NCI-H2227 treated with DMSO at 0.1 percent for 48 hours (cell line): ENCODE measurements around the gene PRR23E.

ENCODE experiments used
- DNase-seq: peaks from one replicate; lab custom pipeline; 2025; lab: John Stamatoyannopoulos, UW

PRR23E gene

GRCh38 chr3:127165036-127165435, 27.9 kb upstream of the PRR23E start:
- no peak for DNase-seq

- DNase-seq: no peak
Measured at GRCh38 chr3:127165694-127166485, 27.0 kb upstream of the PRR23E start.

DNA sequence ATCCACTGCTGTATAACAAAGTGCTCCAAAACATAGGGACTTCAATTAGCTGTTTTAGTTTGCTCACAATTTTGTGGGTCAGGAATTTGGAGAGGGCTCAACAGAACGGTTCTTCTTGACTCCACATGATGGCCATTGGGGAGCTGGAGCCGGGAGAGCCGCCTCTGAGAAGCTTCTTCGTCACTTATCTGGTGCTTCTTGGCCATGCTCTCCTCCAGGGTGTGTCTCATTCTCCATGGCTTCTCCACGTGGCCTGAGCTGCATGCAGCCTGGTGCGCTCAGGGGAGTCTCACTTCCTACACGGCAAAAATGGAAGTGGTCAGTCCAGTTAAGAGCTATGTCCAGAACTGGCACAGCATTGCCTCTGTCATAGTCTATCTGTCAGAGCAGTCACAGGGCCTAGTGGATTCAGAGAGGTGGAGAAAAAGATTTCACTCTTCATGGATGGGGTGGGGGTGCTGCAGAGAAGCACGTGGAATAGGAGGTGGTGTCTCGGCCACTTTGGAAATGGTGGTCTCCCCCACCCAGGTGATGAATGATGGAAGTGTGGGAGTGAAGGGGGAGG, 26.3 kb upstream of the PRR23E start:
- DNase-seq: no peak

GRCh38 chr3:127167315-127168043, 25.5 kb upstream of the PRR23E start:
- DNase-seq: no peak

DNA sequence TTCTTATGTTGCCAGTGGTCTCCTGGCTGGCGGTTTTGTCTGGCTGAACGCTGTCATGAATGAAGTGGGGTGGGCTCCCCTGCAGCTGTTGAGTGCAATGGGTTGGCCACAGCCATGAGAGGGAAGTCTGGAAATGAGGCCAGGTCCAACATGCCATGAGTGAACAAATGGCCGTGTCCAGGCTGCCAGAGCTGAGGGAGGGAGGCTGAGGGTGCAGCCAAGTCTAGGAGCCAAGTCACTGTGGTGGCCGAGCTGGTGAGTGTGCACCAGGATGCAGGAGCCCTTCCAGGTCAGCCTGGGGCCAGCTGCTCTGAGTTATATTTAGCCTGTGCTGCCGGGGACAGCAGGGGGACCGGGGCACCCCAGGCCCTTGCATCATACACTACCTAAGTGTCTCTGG, 24.7 kb upstream of the PRR23E start:
- no peak for DNase-seq

DNA sequence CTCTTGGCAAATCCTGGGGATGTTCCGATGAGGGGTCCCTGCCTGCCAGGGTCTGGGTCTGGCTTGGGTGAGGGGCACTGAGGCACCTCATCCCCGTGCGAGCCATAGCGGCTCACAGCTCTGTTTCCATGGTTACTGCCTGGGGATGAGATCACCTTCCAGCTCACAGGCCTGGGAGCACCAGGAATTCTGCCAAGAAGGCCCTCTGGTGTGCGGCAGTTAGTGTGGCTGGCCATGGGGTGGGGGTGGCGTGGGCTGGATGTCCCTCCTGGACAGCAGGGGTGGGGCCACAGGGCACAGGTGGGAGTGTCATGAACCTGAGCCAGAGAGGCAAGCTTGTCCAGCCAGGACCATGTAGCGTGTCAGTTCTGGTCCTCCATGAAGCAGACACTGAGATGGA, 22.1 kb upstream of the PRR23E start:
- DNase-seq: no peak

DNA sequence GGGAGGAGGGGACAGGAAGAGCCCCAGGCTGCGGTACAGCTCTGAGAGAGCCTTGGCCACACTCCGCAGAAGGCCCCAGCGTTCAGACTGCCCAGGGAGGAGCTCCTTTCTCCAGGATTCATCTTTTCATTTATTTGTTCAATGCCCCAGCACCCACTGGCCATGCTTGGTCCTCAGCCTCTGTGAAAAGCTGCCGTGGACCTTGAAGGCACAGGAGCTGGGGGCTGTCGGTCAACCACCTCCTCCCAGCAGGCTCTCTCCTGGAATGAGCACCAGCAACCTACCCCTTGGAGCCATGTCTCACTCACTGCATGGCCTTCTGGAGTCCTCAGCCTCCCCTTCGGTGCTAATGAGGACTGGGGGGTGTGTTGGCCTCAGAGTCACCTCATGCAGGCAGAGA, 21.6 kb upstream of the PRR23E start:
- no peak for DNase-seq

- no peak for DNase-seq
Measured at GRCh38 chr3:127171721-127172120, 21.2 kb upstream of the PRR23E start.

DNA sequence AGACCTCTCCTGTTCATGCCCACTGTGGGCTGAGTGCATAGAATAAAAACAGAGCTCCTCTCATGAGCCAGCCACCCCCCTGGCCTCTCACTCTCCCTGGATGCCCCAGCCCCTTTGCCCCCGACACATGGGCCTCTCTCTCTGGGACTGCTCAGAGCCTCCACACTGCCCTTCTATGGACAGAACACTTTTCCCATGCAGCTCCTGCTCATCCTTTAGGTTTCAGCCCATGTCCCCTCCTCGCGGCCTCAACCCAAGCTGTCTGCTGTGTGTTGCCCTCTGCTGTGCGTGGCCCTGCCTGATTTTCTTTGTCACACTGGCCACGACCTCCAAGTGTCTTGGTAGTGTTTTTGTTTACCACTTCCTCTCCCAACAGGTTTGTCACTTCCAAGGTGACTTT, 20.7 kb upstream of the PRR23E start:
- DNase-seq: no peak

- DNase-seq: peak; percentile 51
Measured at GRCh38 chr3:127172781-127173515, 20.0 kb upstream of the PRR23E start.

- no peak for DNase-seq
Measured at GRCh38 chr3:127173516-127174166, 19.3 kb upstream of the PRR23E start.

DNA sequence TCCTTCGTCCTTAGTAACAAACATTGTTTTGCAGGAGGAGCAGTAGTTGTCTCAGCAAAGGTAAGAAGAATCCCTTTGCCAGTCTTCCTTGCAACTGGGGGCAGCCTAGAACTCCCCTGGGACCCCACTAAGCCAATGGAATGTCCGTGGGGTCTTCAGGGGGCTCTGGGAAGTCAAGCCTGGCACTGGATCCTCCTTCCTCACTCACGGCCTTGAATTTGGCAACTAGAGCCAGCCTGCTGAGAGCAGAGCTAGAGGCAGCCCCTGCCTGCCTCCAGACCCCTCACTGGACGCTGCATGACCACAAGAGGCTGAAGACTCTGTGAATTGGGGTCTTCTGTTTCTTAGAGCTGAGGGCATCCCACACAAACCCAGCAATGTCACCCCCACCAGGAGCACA, 18.6 kb upstream of the PRR23E start:
- DNase-seq: no peak

DNA sequence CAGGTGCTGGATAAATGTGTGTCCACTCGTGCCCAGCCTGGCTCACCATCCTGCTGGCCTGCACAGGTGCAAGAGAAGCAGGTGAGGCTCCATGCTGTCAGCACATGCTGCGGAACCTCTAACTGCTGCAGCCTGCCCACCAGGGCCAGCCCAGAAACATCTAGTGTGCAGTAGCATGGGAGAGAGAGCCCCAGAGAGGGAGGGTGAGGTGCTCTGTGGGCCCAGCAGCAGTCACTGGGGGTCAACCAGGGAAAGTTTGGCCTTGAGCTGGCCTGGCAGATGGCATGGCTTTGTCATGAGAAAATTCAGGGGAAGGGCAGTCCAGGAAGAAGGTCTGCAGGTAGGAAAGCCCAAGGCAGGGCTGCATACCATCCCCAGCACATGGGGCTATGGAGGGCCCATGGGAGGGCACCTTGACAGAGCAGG, 18.2 kb upstream of the PRR23E start:
- DNase-seq: no peak

- DNase-seq: no peak
Measured at GRCh38 chr3:127175272-127175671, 17.7 kb upstream of the PRR23E start.

DNA sequence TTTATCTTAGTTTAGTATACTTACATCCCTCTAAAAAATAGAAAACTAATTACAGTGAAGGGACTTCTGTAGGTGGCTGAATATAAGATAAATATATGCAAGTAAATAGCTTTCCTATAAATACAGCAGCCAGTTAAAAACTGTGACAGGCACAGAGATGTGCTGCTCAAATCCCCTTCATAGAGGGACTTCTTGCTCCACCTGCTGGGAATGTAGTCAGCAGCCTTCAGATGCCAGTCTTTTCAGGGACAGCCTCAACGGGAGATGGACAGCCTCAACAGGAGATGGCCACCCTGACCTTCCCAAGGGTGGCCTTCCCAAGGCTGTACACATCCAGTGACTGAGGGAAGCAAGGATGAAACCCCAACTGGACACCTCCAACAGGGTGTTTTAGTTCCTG, 15.7 kb upstream of the PRR23E start:
- DNase-seq: no peak

DNA sequence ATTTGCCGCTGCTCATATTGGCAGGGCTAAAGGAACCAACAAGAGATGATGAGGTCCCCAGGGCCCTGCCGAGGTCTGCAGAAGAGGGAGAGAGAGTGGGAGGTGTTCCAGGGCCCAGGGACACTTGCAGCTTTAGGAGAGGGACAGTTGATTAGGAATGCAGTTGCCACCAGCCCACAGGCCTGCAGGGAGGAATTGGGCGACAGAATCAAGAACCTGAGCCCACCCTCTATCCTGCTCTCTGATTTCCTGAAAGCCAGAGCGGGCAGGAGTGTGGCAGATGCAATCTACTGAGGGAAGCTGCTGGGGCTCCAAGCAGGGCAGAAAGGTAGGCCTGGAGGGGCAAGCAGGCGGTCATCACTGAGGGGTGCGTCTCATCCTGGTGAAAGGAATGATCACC, 12.1 kb upstream of the PRR23E start:
- no peak for DNase-seq

DNA sequence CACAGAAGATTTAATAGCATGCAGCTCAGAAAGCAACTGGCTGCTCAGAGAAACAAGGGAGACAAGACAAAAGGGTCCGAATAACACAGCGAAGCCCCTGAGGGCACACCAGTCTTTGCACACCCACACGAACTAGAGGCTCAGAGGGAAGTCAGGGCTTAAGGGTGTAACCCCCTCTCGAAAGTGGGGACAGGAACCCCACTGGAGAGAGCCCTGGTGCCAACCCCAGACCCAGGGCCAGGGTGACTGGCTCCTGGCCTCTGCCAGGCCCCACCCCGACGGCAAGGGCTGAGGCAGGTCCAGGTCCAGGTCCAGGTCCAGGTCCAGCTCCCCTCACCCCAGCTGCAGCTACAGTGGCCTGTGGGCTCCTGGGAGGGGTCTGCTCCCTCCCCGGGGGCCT, 10.5 kb upstream of the PRR23E start:
- DNase-seq: no peak

DNA sequence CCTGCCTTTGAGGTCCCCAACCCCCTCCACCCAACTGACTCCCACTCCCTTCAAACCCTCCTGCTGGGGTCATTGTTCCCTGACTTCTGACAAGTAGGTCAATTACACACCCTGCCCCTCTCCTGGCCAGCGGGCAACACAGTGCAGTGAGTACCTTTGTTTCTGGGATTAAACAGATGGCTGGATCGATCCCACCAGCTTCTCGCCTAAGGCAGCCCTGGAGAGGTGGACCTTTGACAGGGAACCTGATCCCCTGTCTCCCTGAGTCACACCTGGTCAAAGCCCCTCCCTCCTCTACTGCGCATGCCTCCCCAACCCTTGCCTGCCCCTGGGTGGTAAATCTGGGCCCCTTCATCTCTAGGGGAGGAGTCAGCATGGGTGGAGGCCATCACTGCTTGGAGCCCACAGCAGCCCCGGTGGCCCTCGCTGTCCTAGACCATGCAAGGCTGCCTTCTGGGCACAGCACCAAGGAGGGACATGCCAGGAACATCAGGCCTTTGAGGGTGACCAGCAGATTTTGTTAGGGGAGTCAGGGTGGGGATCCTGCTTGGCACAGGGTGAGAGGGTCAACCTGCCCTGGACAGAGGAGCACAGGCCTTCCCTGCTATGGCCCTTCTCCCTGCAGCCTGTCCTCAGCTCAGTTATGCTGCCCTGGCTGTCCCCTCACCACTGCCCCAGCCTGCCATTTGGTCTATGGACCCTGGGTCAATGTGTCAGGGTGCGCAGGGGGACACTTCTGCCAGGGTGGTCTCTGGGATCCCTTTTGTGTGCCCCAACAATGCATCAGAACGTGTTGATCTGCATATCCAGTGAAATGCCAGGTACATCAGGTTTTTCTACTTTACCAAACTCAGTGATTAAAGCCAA, 9.8 kb upstream of the PRR23E start:
- no peak for DNase-seq

GRCh38 chr3:127183931-127184869, 8.7 kb upstream of the PRR23E start:
- DNase-seq: no peak

- DNase-seq: no peak
Measured at GRCh38 chr3:127184870-127185216, 8.1 kb upstream of the PRR23E start.
